ENCODE results near the gene FPR1. TPM values are rescaled to one million over a fixed set of nuclear protein-coding genes. Genes with fewer than 3 reads are reported as not detected.

FPR1 gene
- total RNA-seq, 1 donor from 2014 or later = not detected

- H3K9me3 Mint-ChIP-seq (ENCODE audit: unreplicated experiment) = peaks cover 3% of the 10 kb centered on the region
- H3K27me3 Mint-ChIP-seq (ENCODE audit: unreplicated experiment) = peaks cover 2% of the 10 kb centered on the region
- H3K27ac Mint-ChIP-seq (ENCODE audit: unreplicated experiment) = no peak overlapping the region
- no peaks in the 10 kb centered on the region for H3K4me1 Mint-ChIP-seq (ENCODE audit: low read depth, unreplicated experiment)
- H3K36me3 Mint-ChIP-seq (ENCODE audit: unreplicated experiment) = peaks cover 4% of the 10 kb centered on the region
- DNase-seq = no peak
- TF ChIP-seq CTCF (IDR thresholded peaks at IDR 0.05; ENCODE audit: partially characterized antibody, unreplicated experiment) = no peak
- no peak overlapping the region for H3K4me3 Mint-ChIP-seq (ENCODE audit: unreplicated experiment)
Observed at GRCh38 chr19:51792932-51793331, 41.3 kb upstream of the FPR1 start.

- H3K9me3 Mint-ChIP-seq (ENCODE audit: unreplicated experiment) = peaks cover 2% of the 10 kb centered on the region
- no peak for DNase-seq
- no peak for TF ChIP-seq CTCF (IDR thresholded peaks at IDR 0.05; ENCODE audit: partially characterized antibody, unreplicated experiment)
Observed at GRCh38 chr19:51789061-51789795, 37.5 kb upstream of the FPR1 start.

GRCh38 chr19:51788029-51788428, 36.4 kb upstream of the FPR1 start:
- no peak for DNase-seq
- Mint-ChIP-seq H3K36me3 (ENCODE audit: unreplicated experiment) (no peaks in the 10 kb centered on the region), H3K27me3 (ENCODE audit: unreplicated experiment) (no peaks in the 10 kb centered on the region), H3K27ac (ENCODE audit: unreplicated experiment) (no peak overlapping the region), H3K4me3 (ENCODE audit: unreplicated experiment) (no peak overlapping the region), H3K4me1 (ENCODE audit: low read depth, unreplicated experiment) (no peaks in the 10 kb centered on the region), H3K9me3 (ENCODE audit: unreplicated experiment) (peaks cover 2% of the 10 kb centered on the region)
- no peak for TF ChIP-seq CTCF (IDR thresholded peaks at IDR 0.05; ENCODE audit: partially characterized antibody, unreplicated experiment)

More at GRCh38 chr19:51789061-51789795, 37.5 kb upstream of the FPR1 start:
- Mint-ChIP-seq H3K27me3 (ENCODE audit: unreplicated experiment) (no peaks in the 10 kb centered on the region), H3K4me1 (ENCODE audit: low read depth, unreplicated experiment) (no peaks in the 10 kb centered on the region), H3K27ac (ENCODE audit: unreplicated experiment) (no peak overlapping the region), H3K36me3 (ENCODE audit: unreplicated experiment) (no peaks in the 10 kb centered on the region), H3K4me3 (ENCODE audit: unreplicated experiment) (no peak overlapping the region)

GRCh38 chr19:51786646-51787494, 35.2 kb upstream of the FPR1 start:
- peaks cover 2% of the 10 kb centered on the region for H3K9me3 Mint-ChIP-seq (ENCODE audit: unreplicated experiment)
- H3K27me3 Mint-ChIP-seq (ENCODE audit: unreplicated experiment) = no peaks in the 10 kb centered on the region
- H3K27ac Mint-ChIP-seq (ENCODE audit: unreplicated experiment) = no peak overlapping the region
- DNase-seq = no peak
- no peak for TF ChIP-seq CTCF (IDR thresholded peaks at IDR 0.05; ENCODE audit: partially characterized antibody, unreplicated experiment)
- no peaks in the 10 kb centered on the region for H3K4me1 Mint-ChIP-seq (ENCODE audit: low read depth, unreplicated experiment)
- no peak overlapping the region for H3K4me3 Mint-ChIP-seq (ENCODE audit: unreplicated experiment)
- H3K36me3 Mint-ChIP-seq (ENCODE audit: unreplicated experiment) = no peaks in the 10 kb centered on the region

Measured in glutamatergic neuron (in vitro differentiated cells).